EH (cell line): ENCODE measurements around the gene NKAIN2.
"Not testable (repeated sequence)": the region's sequence is repeated elsewhere in the genome, so short reads cannot be mapped to it uniquely, and the experiment has no call there.

Experiments used
- DNase-seq: peaks from one replicate; pipeline ENCODE4 v3.0.0-alpha.2; 2015; ENCODE audit warnings: low read depth

Gene NKAIN2

GRCh38 chr6:123966618-123967017, 163.0 kb downstream of the NKAIN2 start:
- DNase-seq, result no peak

GRCh38 chr6:123967905-123968304, 164.2 kb downstream of the NKAIN2 start:
- no peak for DNase-seq

- DNase-seq, result no peak
These were observed 169.1 kb downstream of the NKAIN2 start for GRCh38 chr6:123972600-123973294.

GRCh38 chr6:123980311-123980710, 176.6 kb downstream of the NKAIN2 start:
- no peak for DNase-seq

GRCh38 chr6:123986938-123987337, 183.3 kb downstream of the NKAIN2 start:
- DNase-seq, result no peak

GRCh38 chr6:123989918-123990317, 186.3 kb downstream of the NKAIN2 start:
- not testable (repeated sequence) for DNase-seq

GRCh38 chr6:123990376-123990775, 186.7 kb downstream of the NKAIN2 start:
- DNase-seq, result no peak

GRCh38 chr6:123994168-123994567, 190.5 kb downstream of the NKAIN2 start:
- DNase-seq, result no peak

GRCh38 chr6:123994891-123995635, 191.4 kb downstream of the NKAIN2 start:
- no peak for DNase-seq

GRCh38 chr6:123997223-123997622, 193.6 kb downstream of the NKAIN2 start:
- DNase-seq, result no peak

- DNase-seq, result no peak
These were observed 198.9 kb downstream of the NKAIN2 start for GRCh38 chr6:124002377-124003081.

- DNase-seq, result no peak
These were observed 203.6 kb downstream of the NKAIN2 start for GRCh38 chr6:124007266-124007665.

- no peak for DNase-seq
These were observed 204.6 kb downstream of the NKAIN2 start for GRCh38 chr6:124008000-124008987.

GRCh38 chr6:124008988-124009765, 205.5 kb downstream of the NKAIN2 start:
- no peak for DNase-seq

GRCh38 chr6:124010574-124010973, 206.9 kb downstream of the NKAIN2 start:
- DNase-seq, result no peak

GRCh38 chr6:124011180-124011579, 207.5 kb downstream of the NKAIN2 start:
- no peak for DNase-seq

GRCh38 chr6:124022051-124022450, 218.4 kb downstream of the NKAIN2 start:
- DNase-seq, result not testable (repeated sequence)

GRCh38 chr6:124022641-124023040, 219.0 kb downstream of the NKAIN2 start:
- DNase-seq, result no peak

- no peak for DNase-seq
These were observed 223.0 kb downstream of the NKAIN2 start for GRCh38 chr6:124026694-124027093.

- DNase-seq, result no peak
These were observed 223.7 kb downstream of the NKAIN2 start for GRCh38 chr6:124027392-124027791.

- DNase-seq, result no peak
These were observed 224.5 kb downstream of the NKAIN2 start for GRCh38 chr6:124028117-124028516.
